ENCODE measurements around the gene PKDCC.

PKDCC gene

DNA sequence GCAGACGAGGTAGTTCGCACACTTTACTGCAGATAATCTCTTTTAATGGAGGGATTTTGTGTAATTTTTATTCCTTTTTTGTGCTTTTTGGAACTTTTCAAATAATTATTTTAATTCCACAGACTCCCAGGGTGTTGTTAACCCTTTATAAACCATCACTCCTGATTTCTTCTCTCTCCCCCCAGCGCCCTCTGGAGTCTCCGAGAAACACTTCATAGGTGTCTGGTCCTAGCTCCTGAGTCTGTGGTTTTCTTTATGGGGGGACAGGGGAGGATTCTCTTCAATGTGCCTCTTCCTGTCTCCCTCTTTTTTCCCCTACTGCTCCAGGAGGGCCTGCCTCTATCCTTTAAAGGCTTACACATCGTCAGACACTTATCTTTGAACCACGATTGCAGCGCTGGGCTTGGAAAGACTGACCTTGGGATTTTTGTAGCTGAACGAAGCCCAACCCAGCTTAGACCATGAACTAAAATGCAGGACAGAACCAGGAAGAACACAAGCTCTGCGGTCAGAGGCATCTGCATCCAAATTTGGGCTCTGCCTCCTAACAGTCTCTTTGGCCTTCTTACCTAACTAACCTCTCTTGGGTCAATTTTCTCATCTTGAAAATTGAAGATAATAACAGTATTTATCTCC is 7.1 kb upstream of the PKDCC start:
- Histone ChIP-seq H3K4ac (ENCODE audit: low read depth, low read length) (no peak overlapping the region), H2BK15ac (replicated peaks; ENCODE audit: low read depth) (peak overlapping the region; percentile 43), H3K27ac (ENCODE audit: low read depth, low read length) (no peak overlapping the region), H4K8ac (ENCODE audit: low read depth, low read length) (no peak overlapping the region), H3K4me2 (ENCODE audit: low read length) (no peak overlapping the region), H3K18ac (ENCODE audit: low read length) (peak overlapping the region; percentile 86), H3K4me1 (ENCODE audit: control insufficient read depth, low read depth, low read length) (peaks cover 7% of the 10 kb centered on the region), H3K79me1 (ENCODE audit: low read length) (no peaks in the 10 kb centered on the region), H3K56ac (ENCODE audit: low read length) (peak overlapping the region; percentile 61), H3K23ac (ENCODE audit: low read length) (no peak overlapping the region), H2AK5ac (ENCODE audit: low read length) (no peak overlapping the region), H3K79me2 (ENCODE audit: control insufficient read depth, insufficient read depth, low read length) (no peaks in the 10 kb centered on the region), H2BK120ac (ENCODE audit: low read depth, low read length) (no peak overlapping the region), H3K4me3 (ENCODE audit: low read length) (no peak overlapping the region), H3K36me3 (ENCODE audit: control insufficient read depth, insufficient read depth, low read length) (no peaks in the 10 kb centered on the region), H3K27me3 (ENCODE audit: insufficient read depth, low read length, poor library complexity) (no peaks in the 10 kb centered on the region), H3K9ac (ENCODE audit: low read length) (no peak overlapping the region), H4K5ac (ENCODE audit: low read length) (no peak overlapping the region), H2BK5ac (ENCODE audit: low read length) (no peak overlapping the region)
- no CpG with 5 or more reads among the region's 9 CpGs for WGBS (ENCODE audit: extremely low coverage, insufficient coverage, low lambda C conversion rate)
- peak; percentile 58 for DNase-seq

DNA sequence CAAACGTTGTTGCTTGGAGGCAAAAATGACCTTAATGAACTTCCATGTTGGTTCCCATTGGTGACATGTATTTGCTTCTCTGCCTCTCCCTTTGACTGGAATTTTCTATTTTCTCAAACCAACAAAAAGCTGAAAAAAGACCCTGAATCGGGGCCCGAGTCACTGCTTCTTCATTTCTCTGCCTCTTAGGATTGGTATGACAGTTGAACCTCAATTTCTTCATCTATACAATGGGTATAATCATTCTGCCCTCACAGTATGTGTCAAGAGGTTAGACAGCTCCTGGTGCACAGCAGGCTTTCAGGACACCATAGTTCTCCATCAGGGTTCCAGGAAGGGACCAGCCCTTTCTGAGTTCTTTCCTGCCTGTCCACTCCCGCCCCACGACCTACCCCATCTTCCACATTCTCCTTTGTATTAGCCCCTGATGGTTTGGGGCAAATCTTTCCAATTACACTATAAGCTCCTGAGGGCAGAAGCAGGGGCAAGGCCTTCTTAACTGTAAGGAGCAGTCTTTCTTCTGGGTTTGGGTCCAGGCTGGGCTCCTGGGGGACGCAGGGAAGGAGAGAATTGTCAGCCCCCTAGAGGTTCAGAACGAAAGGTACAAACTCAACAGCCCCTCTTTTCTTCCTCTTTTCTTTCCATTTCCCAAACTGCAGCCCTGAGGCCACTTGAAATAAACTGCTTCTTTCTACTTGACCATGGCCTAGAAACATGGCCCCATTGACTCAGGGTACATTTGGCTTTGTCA is 6.3 kb upstream of the PKDCC start:
- Histone ChIP-seq H3K4me1 (ENCODE audit: control insufficient read depth, low read depth, low read length) (peaks cover 10% of the 10 kb centered on the region), H3K79me2 (ENCODE audit: control insufficient read depth, insufficient read depth, low read length) (no peaks in the 10 kb centered on the region), H4K8ac (ENCODE audit: low read depth, low read length) (no peak overlapping the region), H3K9ac (ENCODE audit: low read length) (no peak overlapping the region), H3K56ac (ENCODE audit: low read length) (no peak overlapping the region), H3K18ac (ENCODE audit: low read length) (no peak overlapping the region), H3K27me3 (ENCODE audit: insufficient read depth, low read length, poor library complexity) (no peaks in the 10 kb centered on the region), H4K5ac (ENCODE audit: low read length) (no peak overlapping the region), H3K4me2 (ENCODE audit: low read length) (no peak overlapping the region), H3K27ac (ENCODE audit: low read depth, low read length) (no peak overlapping the region), H3K36me3 (ENCODE audit: control insufficient read depth, insufficient read depth, low read length) (no peaks in the 10 kb centered on the region), H3K79me1 (ENCODE audit: low read length) (no peaks in the 10 kb centered on the region), H3K23ac (ENCODE audit: low read length) (no peak overlapping the region), H2BK15ac (replicated peaks; ENCODE audit: low read depth) (no peak overlapping the region), H2AK5ac (ENCODE audit: low read length) (no peak overlapping the region), H3K4me3 (ENCODE audit: low read length) (no peak overlapping the region), H3K4ac (ENCODE audit: low read depth, low read length) (no peak overlapping the region), H2BK120ac (ENCODE audit: low read depth, low read length) (no peak overlapping the region), H2BK5ac (ENCODE audit: low read length) (no peak overlapping the region)
- no CpG with 5 or more reads among the region's 7 CpGs for WGBS (ENCODE audit: extremely low coverage, insufficient coverage, low lambda C conversion rate)
- peak; percentile 40 for DNase-seq

DNA sequence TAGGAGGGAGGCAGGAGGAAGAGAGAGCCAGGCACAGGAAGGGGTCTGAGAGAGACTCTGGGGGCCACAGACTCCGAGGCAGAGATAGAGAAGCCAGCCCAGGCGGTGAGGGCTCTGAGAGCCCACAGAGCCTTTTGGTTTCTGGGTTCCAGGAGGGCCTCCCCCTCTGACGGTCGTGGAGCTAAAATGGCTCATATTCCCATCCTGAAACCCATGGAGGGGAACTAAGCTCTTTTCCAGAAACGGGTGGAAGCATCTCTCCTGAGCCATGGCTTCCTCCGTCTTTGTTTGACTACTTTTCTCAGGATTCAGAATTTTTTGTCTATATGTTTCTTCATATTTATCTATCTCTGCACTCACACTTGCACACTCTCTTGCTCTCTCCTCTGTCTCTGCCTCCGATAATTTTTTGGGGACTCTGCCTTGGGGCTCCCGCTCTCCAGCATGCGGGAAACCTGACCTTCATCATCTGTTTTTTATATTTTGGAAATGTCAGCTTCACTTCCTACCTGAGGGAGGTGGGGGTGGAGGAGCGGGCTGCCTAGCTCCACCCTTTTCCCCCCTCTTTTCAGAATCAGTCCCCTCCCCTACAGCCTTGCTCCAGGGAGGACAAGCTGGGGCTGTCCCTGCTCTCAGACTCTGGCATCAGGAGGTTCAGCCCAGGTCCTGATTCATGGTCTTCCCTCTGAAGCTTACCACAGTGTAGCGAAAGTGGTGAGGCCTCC is 5.0 kb upstream of the PKDCC start:
- H2AK5ac ChIP-seq (ENCODE audit: low read length) = peak overlapping the region; percentile 18
- no peak overlapping the region for H3K4me3 ChIP-seq (ENCODE audit: low read length)
- H3K4me2 ChIP-seq (ENCODE audit: low read length) = no peak overlapping the region
- H4K8ac ChIP-seq (ENCODE audit: low read depth, low read length) = no peak overlapping the region
- H2BK5ac ChIP-seq (ENCODE audit: low read length) = no peak overlapping the region
- WGBS (ENCODE audit: extremely low coverage, insufficient coverage, low lambda C conversion rate) = no CpG with 5 or more reads among the region's 11 CpGs
- H2BK15ac ChIP-seq (replicated peaks; ENCODE audit: low read depth) = no peak overlapping the region
- H3K27me3 ChIP-seq (ENCODE audit: insufficient read depth, low read length, poor library complexity) = no peaks in the 10 kb centered on the region
- no peaks in the 10 kb centered on the region for H3K79me1 ChIP-seq (ENCODE audit: low read length)
- H2BK120ac ChIP-seq (ENCODE audit: low read depth, low read length) = no peak overlapping the region
- H3K27ac ChIP-seq (ENCODE audit: low read depth, low read length) = no peak overlapping the region
- peaks cover 12% of the 10 kb centered on the region for H3K4me1 ChIP-seq (ENCODE audit: control insufficient read depth, low read depth, low read length)
- H3K23ac ChIP-seq (ENCODE audit: low read length) = peak overlapping the region; percentile 84
- DNase-seq = no peak
- H4K5ac ChIP-seq (ENCODE audit: low read length) = no peak overlapping the region
- no peak overlapping the region for H3K4ac ChIP-seq (ENCODE audit: low read depth, low read length)
- no peaks in the 10 kb centered on the region for H3K36me3 ChIP-seq (ENCODE audit: control insufficient read depth, insufficient read depth, low read length)
- H3K56ac ChIP-seq (ENCODE audit: low read length) = peak overlapping the region; percentile 59
- no peak overlapping the region for H3K9ac ChIP-seq (ENCODE audit: low read length)
- H3K79me2 ChIP-seq (ENCODE audit: control insufficient read depth, insufficient read depth, low read length) = no peaks in the 10 kb centered on the region
- peak overlapping the region; percentile 22 for H3K18ac ChIP-seq (ENCODE audit: low read length)

DNA sequence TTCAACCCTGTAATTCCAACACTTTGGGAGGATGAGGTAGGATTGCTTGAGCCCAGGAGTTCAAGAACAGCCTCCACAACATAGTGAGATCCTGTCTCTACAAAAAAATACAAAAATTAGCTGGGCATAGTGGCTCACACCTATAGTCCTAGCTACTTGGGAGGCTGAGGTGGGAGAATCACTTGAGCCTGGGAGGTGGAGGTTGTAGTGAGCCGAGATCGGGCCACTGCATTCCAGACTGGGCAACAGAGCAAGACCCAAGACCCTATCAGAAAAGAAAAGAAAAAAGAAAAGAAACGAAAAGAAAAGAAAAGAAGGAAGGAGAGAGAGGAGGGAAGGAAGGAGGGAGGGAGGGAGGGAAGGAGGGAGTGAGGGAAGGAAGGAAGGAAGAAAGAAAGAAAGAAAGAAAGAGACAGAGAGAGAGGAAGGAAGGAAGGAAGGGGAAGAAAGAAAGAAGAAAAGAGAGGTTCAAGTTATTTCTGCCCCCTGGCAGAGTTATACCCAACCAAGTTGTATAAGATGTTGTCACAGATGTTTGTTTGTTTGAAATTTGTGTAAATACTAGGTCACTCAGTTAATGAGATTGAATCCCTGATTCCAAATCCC is 3.9 kb upstream of the PKDCC start:
- H2BK15ac ChIP-seq (replicated peaks; ENCODE audit: low read depth) = no peak overlapping the region
- H3K23ac ChIP-seq (ENCODE audit: low read length) = no peak overlapping the region
- no peak overlapping the region for H4K8ac ChIP-seq (ENCODE audit: low read depth, low read length)
- H3K79me2 ChIP-seq (ENCODE audit: control insufficient read depth, insufficient read depth, low read length) = peaks cover 2% of the 10 kb centered on the region
- no peak overlapping the region for H3K4me3 ChIP-seq (ENCODE audit: low read length)
- H3K4me1 ChIP-seq (ENCODE audit: control insufficient read depth, low read depth, low read length) = peaks cover 14% of the 10 kb centered on the region
- no peak overlapping the region for H3K9ac ChIP-seq (ENCODE audit: low read length)
- no peak overlapping the region for H3K27ac ChIP-seq (ENCODE audit: low read depth, low read length)
- no peak overlapping the region for H4K5ac ChIP-seq (ENCODE audit: low read length)
- H3K56ac ChIP-seq (ENCODE audit: low read length) = no peak overlapping the region
- DNase-seq = no peak
- peaks cover 2% of the 10 kb centered on the region for H3K27me3 ChIP-seq (ENCODE audit: insufficient read depth, low read length, poor library complexity)
- no peaks in the 10 kb centered on the region for H3K36me3 ChIP-seq (ENCODE audit: control insufficient read depth, insufficient read depth, low read length)
- H3K79me1 ChIP-seq (ENCODE audit: low read length) = peaks cover 2% of the 10 kb centered on the region
- no CpG with 5 or more reads among the region's 3 CpGs for WGBS (ENCODE audit: extremely low coverage, insufficient coverage, low lambda C conversion rate)
- no peak overlapping the region for H2BK5ac ChIP-seq (ENCODE audit: low read length)
- H3K4me2 ChIP-seq (ENCODE audit: low read length) = no peak overlapping the region
- no peak overlapping the region for H2AK5ac ChIP-seq (ENCODE audit: low read length)
- H3K4ac ChIP-seq (ENCODE audit: low read depth, low read length) = no peak overlapping the region
- no peak overlapping the region for H2BK120ac ChIP-seq (ENCODE audit: low read depth, low read length)
- H3K18ac ChIP-seq (ENCODE audit: low read length) = no peak overlapping the region

DNA sequence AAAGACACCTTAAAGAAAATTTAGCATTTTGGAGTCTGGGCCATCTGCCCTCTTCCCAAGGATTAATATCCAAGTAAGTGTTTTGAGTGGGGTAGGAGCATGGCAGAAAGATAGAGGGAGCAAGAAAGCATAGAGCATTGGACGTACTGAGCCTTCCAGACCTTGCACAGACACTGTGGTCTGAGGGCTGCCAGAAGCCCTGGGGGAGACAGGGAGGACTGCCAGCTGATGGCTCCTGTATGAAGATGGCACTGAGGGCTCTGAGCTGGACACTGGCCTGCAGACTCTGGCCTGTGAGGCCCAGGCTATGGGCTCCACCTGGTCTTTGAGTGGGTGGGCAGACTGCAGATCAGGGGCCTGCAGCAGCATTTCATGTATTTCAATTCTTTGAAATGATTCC is 2.9 kb upstream of the PKDCC start:
- Histone ChIP-seq H3K36me3 (ENCODE audit: control insufficient read depth, insufficient read depth, low read length) (no peaks in the 10 kb centered on the region), H3K56ac (ENCODE audit: low read length) (peak overlapping the region; percentile 34), H3K27me3 (ENCODE audit: insufficient read depth, low read length, poor library complexity) (peaks cover 4% of the 10 kb centered on the region), H3K4ac (ENCODE audit: low read depth, low read length) (no peak overlapping the region), H2BK120ac (ENCODE audit: low read depth, low read length) (no peak overlapping the region), H3K27ac (ENCODE audit: low read depth, low read length) (no peak overlapping the region), H3K79me1 (ENCODE audit: low read length) (peaks cover 7% of the 10 kb centered on the region), H2AK5ac (ENCODE audit: low read length) (no peak overlapping the region), H3K9ac (ENCODE audit: low read length) (no peak overlapping the region), H2BK15ac (replicated peaks; ENCODE audit: low read depth) (no peak overlapping the region), H3K4me2 (ENCODE audit: low read length) (no peak overlapping the region), H4K5ac (ENCODE audit: low read length) (no peak overlapping the region), H2BK5ac (ENCODE audit: low read length) (no peak overlapping the region), H4K8ac (ENCODE audit: low read depth, low read length) (no peak overlapping the region), H3K4me3 (ENCODE audit: low read length) (no peak overlapping the region), H3K23ac (ENCODE audit: low read length) (no peak overlapping the region), H3K79me2 (ENCODE audit: control insufficient read depth, insufficient read depth, low read length) (peaks cover 2% of the 10 kb centered on the region), H3K4me1 (ENCODE audit: control insufficient read depth, low read depth, low read length) (peaks cover 16% of the 10 kb centered on the region), H3K18ac (ENCODE audit: low read length) (no peak overlapping the region)
- WGBS (ENCODE audit: extremely low coverage, insufficient coverage, low lambda C conversion rate) = no CpG with 5 or more reads among the region's 1 CpG
- no peak for DNase-seq
